OCI-LY1 (cell line): ENCODE data around the gene THTPA.

Experiments used
- H2AFZ ChIP-seq: fragments of 200-600 bp; sonication (generic), shearing (Covaris generic); 2 replicates; pipeline ENCODE4 v1.6.0; 2014; ENCODE audit warnings: antibody characterized with exemption, mild to moderate bottlenecking, low read length
- H3F3A ChIP-seq: fragments of 200-600 bp; sonication (generic), shearing (Covaris generic); 2 replicates; pipeline ENCODE4 v1.6.0; 2014; ENCODE audit warnings: mild to moderate bottlenecking, antibody characterized with exemption, low read length, moderate library complexity; ENCODE audit not compliant: insufficient read depth
- H3K27ac ChIP-seq: fragments of 200-600 bp; sonication (generic); 2 replicates; pipeline ENCODE4 v1.5.1; 2014; ENCODE audit warnings: low read length, mixed run types, mild to moderate bottlenecking, low read depth; ENCODE audit not compliant: poor library complexity, severe bottlenecking
- H3K27me3 ChIP-seq: fragments of 200-600 bp; sonication (generic); 2 replicates; pipeline ENCODE4 v1.6.0; 2014; ENCODE audit warnings: antibody characterized with exemption, mild to moderate bottlenecking, low read length, moderate library complexity; ENCODE audit not compliant: insufficient read depth
- H3K36me3 ChIP-seq: fragments of 200-600 bp; sonication (generic); 2 replicates; pipeline ENCODE4 v1.6.1; 2014; ENCODE audit warnings: mild to moderate bottlenecking, antibody characterized with exemption, low read length, moderate library complexity, mixed read lengths; ENCODE audit not compliant: insufficient read depth
- H3K4me1 ChIP-seq: fragments of 200-600 bp; sonication (generic); 2 replicates; pipeline ENCODE4 v1.5.1; 2014; ENCODE audit warnings: mild to moderate bottlenecking, low read length, moderate library complexity; ENCODE audit not compliant: insufficient read depth, severe bottlenecking
- H3K4me2 ChIP-seq: fragments of 200-600 bp; sonication (generic), shearing (Covaris generic); 2 replicates; pipeline ENCODE4 v1.6.1; 2014; ENCODE audit warnings: low read length
- H3K4me3 ChIP-seq: fragments of 200-600 bp; sonication (generic); 2 replicates; pipeline ENCODE4 v1.5.1; 2014; ENCODE audit warnings: low read length, low read depth, mild to moderate bottlenecking, mixed read lengths; ENCODE audit not compliant: poor library complexity, severe bottlenecking
- H3K79me2 ChIP-seq: fragments of 200-600 bp; shearing (Covaris generic); 2 replicates; pipeline ENCODE4 v1.6.1; 2016; ENCODE audit warnings: mixed run types, low read length, mixed read lengths; ENCODE audit not compliant: insufficient read depth
- H3K9ac ChIP-seq: fragments of 200-600 bp; sonication (generic), shearing (Covaris generic); 2 replicates; pipeline ENCODE4 v1.6.1; 2014; ENCODE audit warnings: mild to moderate bottlenecking, low read length, mixed read lengths
- H3K9me2 ChIP-seq: fragments of 200-600 bp; sonication (generic), shearing (Covaris generic); 2 replicates; pipeline ENCODE4 v1.6.1; 2014; ENCODE audit warnings: low read depth, mild to moderate bottlenecking, low read length, mixed read lengths
- H3K9me3 ChIP-seq: fragments of 200-600 bp; shearing (Covaris generic); 2 replicates; pipeline ENCODE4 v1.6.1; 2014; ENCODE audit warnings: low read length, mixed read lengths
- H4K20me1 ChIP-seq: fragments of 200-600 bp; sonication (generic), shearing (Covaris generic); 2 replicates; pipeline ENCODE4 v1.6.0; 2016; ENCODE audit warnings: mild to moderate bottlenecking, low read length; ENCODE audit not compliant: insufficient read depth
- EZH2 ChIP-seq: fragments of 200-600 bp; sonication (generic), shearing (Covaris generic); IDR thresholded peaks from 2 replicates; pipeline ENCODE4 v1.8.0; 2017; ENCODE audit warnings: borderline replicate concordance, mixed run types, mild to moderate bottlenecking, antibody characterized with exemption, low read length, moderate library complexity, mixed read lengths
- TF ChIP-seq, protein P1 (sequence below): fragments of 200-600 bp; sonication (generic), shearing (Covaris generic); IDR thresholded peaks from 2 replicates; pipeline ENCODE4 v1.5.1; 2017; ENCODE audit warnings: mild to moderate bottlenecking, antibody characterized with exemption, low read length, moderate library complexity, mixed read lengths

THTPA gene

DNA sequence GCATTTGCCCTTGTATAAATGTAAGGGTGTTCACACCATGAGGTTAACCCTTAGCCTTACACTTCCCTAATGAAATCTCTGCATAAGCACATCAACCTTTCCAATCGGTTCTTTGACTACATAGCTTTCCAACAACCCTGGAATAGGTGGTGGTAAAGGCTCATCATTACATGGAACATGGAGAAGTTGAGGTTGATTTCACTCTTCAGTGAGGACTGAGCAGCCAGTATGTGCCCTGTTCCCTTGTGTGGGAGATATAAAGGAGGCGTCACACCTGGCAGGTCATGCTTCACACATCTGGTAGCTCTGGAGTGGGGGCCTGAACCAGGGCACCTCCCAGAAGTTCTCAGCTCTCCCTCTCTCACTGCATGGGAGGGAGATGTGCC lies 44.2 kb downstream of the THTPA start:
- H3K9me2 ChIP-seq: no peaks in the 10 kb centered on the region
- no peak for TF ChIP-seq EZH2
- TF ChIP-seq, protein P1, sequence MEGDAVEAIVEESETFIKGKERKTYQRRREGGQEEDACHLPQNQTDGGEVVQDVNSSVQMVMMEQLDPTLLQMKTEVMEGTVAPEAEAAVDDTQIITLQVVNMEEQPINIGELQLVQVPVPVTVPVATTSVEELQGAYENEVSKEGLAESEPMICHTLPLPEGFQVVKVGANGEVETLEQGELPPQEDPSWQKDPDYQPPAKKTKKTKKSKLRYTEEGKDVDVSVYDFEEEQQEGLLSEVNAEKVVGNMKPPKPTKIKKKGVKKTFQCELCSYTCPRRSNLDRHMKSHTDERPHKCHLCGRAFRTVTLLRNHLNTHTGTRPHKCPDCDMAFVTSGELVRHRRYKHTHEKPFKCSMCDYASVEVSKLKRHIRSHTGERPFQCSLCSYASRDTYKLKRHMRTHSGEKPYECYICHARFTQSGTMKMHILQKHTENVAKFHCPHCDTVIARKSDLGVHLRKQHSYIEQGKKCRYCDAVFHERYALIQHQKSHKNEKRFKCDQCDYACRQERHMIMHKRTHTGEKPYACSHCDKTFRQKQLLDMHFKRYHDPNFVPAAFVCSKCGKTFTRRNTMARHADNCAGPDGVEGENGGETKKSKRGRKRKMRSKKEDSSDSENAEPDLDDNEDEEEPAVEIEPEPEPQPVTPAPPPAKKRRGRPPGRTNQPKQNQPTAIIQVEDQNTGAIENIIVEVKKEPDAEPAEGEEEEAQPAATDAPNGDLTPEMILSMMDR: no peak
- no peak overlapping the region for H3K4me3 ChIP-seq
- no peaks in the 10 kb centered on the region for H3K36me3 ChIP-seq
- no peaks in the 10 kb centered on the region for H3K27me3 ChIP-seq
- H3K4me2 ChIP-seq: no peak overlapping the region
- H2AFZ ChIP-seq: no peak overlapping the region
- no peak overlapping the region for H3K27ac ChIP-seq
- no peak overlapping the region for H3K9ac ChIP-seq
- no peaks in the 10 kb centered on the region for H3K9me3 ChIP-seq
- no peaks in the 10 kb centered on the region for H3K79me2 ChIP-seq
- H4K20me1 ChIP-seq: no peaks in the 10 kb centered on the region
- H3F3A ChIP-seq: no peaks in the 10 kb centered on the region
- H3K4me1 ChIP-seq: no peaks in the 10 kb centered on the region

DNA sequence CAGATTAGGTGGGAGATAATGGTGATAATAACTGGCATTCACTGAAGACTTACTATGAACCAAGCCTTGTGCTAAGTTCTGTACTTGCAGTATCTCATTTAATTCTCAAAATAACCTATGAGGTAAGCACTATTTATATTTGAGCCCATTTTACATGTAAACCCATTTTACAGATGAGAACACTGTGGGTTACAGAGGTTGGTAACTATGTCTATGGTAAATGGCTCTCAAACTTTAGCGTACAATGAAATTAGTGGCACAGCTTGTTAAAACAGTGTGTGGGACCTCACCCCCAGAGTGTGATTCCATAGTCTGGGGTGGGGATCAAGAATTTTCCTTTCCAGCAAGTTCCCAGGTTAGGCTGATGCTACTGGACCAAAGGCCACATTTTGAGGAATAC lies 44.7 kb downstream of the THTPA start:
- no peaks in the 10 kb centered on the region for H3K79me2 ChIP-seq
- H2AFZ ChIP-seq: no peak overlapping the region
- H3K4me1 ChIP-seq: no peaks in the 10 kb centered on the region
- no peaks in the 10 kb centered on the region for H4K20me1 ChIP-seq
- H3K9me2 ChIP-seq: no peaks in the 10 kb centered on the region
- no peaks in the 10 kb centered on the region for H3K36me3 ChIP-seq
- no peak overlapping the region for H3K9ac ChIP-seq
- TF ChIP-seq, protein P1: no peak
- TF ChIP-seq EZH2: no peak
- H3K27me3 ChIP-seq: no peaks in the 10 kb centered on the region
- no peaks in the 10 kb centered on the region for H3F3A ChIP-seq
- H3K4me2 ChIP-seq: no peak overlapping the region
- H3K9me3 ChIP-seq: no peaks in the 10 kb centered on the region
- H3K27ac ChIP-seq: no peak overlapping the region
- no peak overlapping the region for H3K4me3 ChIP-seq

DNA sequence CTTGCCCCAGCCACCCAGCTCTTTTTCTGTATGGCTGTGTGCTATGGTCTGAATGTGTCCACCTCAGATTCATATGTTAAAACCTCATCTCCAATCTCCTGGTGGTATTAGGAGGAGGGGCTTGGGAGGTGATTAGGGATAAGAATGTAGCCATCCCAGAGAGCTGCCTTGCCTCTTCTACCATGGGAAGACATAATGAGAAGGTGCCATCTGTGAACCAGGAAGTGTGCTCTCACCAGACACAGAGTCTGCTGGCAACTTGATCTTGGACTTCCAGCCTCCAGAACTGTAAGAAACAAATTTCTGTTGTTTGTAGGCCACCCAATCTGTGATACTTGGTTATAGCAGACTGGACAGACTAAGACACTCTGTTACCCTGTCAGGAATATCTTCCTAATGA lies 45.4 kb downstream of the THTPA start:
- Histone ChIP-seq H3K4me3 (no peak overlapping the region), H3K9me3 (no peaks in the 10 kb centered on the region), H3K27me3 (no peaks in the 10 kb centered on the region), H3K79me2 (no peaks in the 10 kb centered on the region), H4K20me1 (no peaks in the 10 kb centered on the region), H3F3A (no peaks in the 10 kb centered on the region), H3K36me3 (no peaks in the 10 kb centered on the region), H3K4me1 (no peaks in the 10 kb centered on the region), H3K4me2 (no peak overlapping the region), H3K27ac (no peak overlapping the region), H3K9ac (no peak overlapping the region), H2AFZ (no peak overlapping the region), H3K9me2 (no peaks in the 10 kb centered on the region)
- TF ChIP-seq, protein P1: no peak
- TF ChIP-seq EZH2: no peak
